Hepatocyte (in vitro differentiated cells): Measurements from ENCODE around the gene ITGA1.

Experiments
- CTCF ChIP-seq: fragments of 200-600 bp; sonication (generic); IDR thresholded peaks from 2 replicates; pipeline ENCODE4 v1.5.1; 2016; ENCODE audit warnings: antibody characterized with exemption, mild to moderate bottlenecking; ENCODE audit not compliant: poor library complexity
- EZH2 ChIP-seq: fragments of 200-600 bp; sonication (generic); IDR thresholded peaks from 2 replicates; pipeline ENCODE4 v1.6.1; 2016; ENCODE audit warnings: antibody characterized with exemption, mild to moderate bottlenecking, borderline replicate concordance
- EZH2phosphoT487 ChIP-seq: fragments of 200-600 bp; sonication (generic); IDR thresholded peaks from one replicate; pipeline ENCODE4 v1.6.1; 2018; ENCODE audit warnings: antibody characterized with exemption, mild to moderate bottlenecking, low read depth, moderate library complexity; ENCODE audit not compliant: unreplicated experiment, severe bottlenecking

DNA sequence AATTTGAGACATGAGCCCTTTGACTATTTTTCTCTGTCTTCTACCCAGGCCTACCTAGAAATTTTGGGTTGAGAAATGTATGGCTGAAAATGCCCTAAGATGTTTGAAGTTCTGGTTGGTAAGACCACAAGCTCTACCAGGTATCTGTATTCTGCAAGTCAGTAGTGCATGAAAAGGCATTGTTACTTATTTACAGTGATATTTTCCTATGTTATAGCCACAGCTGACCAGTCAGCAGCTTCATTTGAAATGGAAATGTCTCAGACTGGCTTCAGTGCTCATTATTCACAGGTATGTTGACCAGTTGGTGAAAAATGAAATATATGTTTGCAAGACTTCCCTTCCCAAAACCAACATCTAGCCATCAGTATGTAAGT is 109.5 kb downstream of the ITGA1 start:
- TF ChIP-seq CTCF = no peak
- TF ChIP-seq EZH2 = no peak
- no peak for TF ChIP-seq EZH2phosphoT487
